NCI-H2081 treated with DMSO at 0.1 percent for 48 hours (cell line): ENCODE data around the gene LPCAT1.
"Not testable (repeated sequence)": the region's sequence is repeated elsewhere in the genome, so short reads cannot be mapped to it uniquely, and the experiment has no call there.

Experiments
- DNase-seq: peaks from one replicate; lab custom pipeline; 2025; lab: John Stamatoyannopoulos, UW

Gene LPCAT1

DNA sequence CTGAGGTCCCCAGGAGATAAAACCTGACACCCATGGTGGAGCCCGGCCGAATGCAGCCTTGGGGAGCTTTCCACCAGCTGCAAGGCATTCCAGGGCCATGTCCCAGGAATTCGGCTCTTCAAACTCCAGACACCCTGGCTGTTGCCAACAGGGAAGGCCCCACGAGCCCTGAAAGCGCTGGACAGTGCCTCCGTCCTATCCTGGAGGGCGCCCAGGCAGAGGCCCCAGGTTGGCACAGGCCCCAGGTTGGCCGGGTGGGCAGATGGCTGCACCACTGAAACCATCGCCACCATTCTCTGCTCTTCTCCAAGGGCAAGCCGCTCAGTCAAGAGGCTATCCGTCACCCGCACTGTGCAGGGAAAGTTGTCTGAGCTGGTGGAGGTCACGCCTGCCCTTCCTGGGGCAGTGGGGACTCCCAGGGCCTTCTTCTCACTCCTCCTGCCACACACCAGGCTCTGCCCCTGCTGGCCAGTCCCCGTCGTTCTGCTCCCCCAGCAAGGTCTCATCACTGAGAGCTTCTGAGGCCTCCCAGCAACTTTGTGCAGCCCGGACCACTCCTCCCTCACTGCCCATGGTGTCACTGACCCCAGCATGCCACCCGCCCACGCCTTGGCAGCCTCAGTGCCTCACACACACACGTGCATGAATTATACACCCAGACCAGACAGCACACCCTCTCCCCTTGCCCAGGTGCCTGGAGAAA lies 99.7 kb downstream of the LPCAT1 start:
- no peak for DNase-seq

DNA sequence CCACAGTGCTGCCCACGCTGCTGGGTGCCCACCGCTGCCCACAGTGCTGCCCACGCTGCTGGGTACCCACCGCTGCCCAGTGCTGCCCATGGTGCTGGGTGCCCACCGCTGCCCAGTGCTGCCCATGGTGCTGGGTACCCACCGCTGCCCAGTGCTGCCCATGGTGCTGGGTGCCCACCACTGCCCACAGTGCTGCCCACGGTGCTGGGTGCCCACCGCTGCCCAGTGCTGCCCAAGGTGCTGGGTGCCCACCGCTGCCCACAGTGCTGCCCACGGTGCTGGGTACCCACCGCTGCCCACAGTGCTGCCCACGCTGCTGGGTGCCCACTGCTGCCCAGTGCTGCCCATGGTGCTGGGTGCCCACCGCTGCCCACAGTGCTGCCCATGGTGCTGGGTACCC lies 101.2 kb downstream of the LPCAT1 start:
- not testable (repeated sequence) for DNase-seq

DNA sequence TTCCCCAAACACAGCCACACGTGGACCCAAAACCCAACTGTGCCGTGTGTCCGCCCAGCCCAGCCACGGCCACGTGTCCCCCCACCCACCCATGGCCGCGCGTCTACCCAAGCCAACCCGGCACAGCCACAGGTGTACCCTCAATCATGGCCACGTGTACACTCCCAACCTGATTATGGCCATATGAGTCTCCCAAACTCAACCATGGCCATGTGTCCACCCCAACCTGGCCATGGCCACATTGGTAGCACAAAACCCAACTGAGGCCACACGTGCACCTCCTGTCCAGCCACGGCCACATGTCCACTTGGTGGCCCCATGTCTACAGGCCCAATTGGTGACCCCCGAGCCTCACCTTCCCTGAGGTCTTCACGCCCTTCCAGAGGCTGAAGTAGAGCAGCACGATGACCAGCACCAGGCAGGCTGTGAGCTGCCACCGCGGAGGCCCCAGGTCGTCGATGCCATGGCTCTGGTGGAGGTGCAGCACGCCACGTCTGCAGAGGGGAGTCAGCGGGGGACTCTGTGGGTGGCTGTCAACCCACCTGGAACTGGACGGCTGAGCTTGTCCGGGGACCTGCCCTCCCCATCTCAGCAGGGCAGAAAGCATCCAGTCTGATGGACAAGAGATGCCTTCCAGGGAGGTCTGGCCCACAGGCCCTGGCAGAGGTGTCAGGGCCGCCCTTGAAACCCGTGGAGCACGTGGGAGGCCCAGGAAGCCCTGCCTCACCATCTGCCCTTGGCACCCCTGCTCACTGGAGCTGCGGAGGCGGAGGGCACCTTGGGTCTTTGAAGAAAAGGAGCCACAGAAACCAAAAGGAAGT lies 102.0 kb downstream of the LPCAT1 start:
- DNase-seq = no peak

DNA sequence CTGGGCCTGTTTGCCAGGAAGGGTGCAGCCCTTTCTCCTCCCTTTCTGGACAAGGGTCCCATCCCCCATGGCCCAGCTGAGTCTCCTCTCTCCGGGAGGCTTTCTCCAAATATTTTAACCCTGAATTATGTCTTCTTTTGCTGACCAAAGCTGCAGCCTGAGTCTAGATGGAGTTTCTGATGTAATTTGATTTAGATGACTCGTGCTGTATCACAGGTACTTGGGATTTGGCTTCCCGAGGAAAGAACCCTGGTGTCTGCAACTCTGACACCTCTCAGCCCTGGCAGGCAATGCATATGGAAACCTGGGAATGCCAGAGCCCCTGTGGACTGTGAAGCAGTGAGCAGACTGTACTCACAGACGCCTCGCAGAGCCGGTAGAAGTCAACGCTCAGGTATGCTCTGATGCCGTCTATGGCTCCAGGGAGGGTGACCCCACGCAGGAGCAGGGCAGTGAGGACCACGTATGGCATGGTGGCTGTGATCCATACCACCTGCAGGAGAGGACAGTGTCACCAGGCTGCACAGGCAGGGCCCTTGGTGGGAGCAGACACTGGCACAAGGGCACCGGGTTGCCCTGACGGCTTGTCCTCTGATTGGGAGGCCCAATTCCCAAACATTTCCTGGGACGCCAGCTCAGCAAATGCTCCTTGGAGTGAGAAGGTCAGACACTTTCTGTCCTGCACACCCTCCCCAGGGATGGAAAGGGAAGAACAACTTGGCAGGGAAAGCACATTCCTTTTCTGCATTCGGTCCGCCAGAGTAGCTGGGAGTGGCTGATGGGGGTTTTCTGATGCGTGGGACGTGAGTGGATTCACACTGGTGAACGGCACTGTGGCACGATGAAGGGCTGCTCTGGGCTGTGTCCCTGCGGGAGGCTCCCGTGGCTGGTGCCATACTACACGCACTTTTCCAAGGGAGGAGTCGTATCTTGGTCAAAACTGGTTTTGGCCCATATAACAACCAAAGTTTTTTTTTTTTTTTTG lies 103.3 kb downstream of the LPCAT1 start:
- no peak for DNase-seq

DNA sequence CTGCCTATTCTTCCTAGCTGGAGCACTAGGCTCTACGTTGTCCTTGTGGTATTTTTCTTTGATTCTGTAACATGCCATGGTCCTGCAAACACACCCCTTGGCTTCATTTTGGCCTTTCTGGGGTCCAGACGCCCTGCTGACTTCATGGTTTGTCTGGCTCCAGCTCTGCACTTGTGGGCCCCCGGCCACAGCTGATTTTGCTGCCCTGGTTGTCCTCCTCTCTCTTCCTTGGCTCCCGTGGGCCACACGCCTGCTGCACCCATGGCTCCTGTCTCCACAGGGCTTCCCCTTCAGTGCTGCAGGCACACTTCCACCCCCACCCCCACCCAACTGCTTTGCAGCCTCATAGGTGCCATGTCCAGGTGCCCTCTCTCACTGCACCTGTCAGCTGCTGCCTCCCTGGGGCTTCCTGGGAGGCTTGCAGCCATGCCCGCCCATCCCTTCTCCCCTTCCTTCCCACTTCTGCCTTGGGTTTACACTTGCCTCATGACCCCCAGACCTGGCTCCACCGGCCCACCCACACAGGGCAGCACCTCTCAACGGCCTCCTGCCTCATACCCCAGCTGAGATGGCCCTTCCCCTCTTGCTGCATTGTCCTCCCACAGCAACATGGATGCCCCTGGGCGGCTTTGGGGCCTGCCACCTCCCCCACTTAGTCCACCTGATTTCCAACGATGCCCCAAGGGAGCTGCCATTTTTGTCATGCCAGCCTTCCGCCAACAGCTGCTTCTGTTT lies 104.1 kb downstream of the LPCAT1 start:
- DNase-seq = no peak

DNA sequence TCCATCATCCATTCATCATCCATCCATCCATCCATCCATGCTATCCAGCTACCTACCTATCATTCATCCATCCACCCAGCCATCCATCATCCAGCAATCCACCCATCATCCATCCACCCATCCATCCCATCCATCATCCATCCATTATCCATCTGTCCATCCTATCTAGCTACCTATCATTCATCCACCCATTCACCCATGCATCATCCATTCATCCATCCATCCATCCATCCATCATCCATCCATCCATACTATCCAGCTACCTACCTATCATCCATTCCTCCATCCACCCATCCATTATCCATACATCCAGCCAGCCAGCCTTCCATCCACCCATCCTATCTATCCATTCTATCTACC lies 104.9 kb downstream of the LPCAT1 start:
- DNase-seq = no peak

DNA sequence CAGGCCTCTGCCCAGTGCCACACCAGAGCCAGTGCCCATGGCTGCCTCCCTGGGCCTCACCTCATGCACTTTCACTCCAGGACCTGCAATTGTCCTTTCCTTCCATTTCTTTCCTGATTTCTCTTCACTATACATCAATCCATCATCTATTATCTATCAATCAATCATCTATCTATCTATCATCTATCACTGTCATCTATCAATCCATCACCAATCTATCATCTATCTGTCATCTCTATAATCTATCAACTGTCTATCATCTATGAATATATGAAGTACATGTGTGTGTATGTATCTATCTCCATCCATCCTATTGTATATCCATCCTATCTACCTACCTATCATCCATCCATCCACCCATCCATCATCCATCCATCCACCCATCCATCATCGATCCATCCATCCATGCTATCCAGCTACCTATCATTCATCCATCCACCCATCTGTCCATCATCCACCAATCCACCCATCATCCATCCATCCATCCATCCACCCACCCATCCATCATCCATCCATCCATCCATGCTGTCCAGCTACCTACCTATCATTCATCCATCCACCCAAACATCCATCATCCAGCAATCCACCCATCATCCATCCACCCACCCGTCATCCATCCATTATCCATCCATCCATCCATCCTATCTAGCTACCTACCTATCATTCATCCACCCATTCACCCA lies 105.4 kb downstream of the LPCAT1 start:
- DNase-seq = no peak

DNA sequence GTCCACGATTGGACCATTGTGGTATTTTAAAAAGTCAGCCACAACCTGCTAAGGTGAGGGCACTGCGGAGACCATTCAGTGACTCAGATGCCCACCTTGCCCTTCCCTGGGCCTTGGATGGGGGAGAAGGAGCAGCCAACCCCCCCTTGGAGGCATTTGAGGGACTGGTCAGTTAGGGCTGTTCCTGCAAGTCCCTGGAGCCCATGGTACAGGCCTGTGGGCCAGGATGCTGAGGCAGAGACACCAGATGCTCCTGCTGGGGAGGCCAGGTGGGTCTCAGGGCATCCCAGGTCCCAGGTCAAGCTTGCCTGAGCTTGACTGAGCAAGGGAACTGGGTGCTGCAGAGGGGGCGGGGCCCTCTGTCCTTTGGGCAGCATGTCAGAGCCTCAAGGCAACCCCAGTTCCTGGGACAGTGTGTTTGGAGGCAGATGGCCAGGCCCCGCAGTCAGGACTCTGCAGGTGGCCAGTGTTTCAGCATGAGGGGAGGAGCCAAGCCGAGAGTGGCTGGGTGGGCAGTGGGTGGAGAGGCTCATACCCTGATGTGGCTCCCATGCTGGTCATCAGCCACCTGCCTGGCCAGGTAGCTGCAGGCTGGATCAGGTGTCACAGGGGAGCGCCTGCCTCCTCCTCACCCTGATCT lies 106.1 kb downstream of the LPCAT1 start:
- DNase-seq = no peak

DNA sequence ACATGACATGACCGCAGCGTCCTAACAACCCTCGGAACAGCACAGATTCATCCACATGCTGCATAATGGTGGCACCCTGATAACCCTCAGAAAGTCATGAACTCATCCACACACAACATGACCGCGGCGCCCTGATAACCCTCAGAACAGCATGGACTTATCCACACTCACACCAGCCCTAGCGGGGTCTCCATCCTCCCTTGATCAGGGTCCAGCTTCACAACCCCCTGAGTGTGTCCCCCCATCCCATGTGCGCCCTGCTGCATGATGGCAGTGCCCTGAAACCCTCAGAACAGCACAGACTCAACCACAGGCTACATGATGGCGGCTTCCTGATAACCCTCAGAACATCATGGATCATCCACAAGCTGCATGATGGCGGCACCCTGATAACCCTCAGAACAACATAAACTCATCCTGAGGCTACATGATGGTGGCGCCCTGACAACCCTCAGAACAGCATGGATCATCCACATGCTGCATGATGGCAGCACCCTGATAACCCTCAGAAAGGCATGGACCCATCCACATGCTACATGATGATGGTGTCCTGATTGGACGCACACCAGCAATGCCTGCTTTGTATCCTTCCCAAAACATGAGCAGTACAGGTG lies 106.8 kb downstream of the LPCAT1 start:
- no peak for DNase-seq

DNA sequence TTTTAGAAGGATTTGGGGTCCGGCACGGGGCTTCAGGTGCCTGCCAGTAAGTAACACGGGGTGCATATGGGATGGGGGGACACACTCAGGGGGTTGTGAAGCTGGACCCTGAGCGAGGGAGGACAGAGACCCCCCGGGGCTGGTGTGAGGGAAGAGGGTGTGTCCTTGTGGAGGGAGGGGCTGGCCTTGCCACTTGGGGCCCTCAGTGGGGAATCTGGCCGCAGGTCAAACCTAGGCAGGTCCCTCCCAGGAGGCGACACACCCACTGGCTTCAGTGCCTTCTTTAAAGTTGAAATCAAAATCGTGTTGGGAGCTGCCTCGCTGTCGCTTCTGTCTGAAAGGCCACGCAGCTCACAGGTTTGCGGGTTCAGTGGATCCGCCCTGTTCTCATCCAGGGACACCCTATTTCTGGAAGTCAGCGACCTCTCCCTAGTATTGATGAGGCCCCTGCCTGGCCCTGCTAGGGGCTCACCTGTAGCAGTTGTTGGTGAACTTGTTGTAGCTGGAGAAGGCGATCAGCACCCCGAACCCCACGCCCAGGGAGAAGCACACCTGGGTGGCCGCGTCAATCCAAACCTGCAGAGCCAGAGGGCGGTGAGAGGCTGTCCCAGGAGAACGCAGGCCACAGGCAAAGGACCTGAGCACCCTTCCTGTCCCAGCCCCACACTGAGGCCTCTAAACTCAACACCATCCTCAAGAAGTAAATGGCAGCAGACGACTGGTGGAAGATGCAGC lies 108.0 kb downstream of the LPCAT1 start:
- DNase-seq = no peak

DNA sequence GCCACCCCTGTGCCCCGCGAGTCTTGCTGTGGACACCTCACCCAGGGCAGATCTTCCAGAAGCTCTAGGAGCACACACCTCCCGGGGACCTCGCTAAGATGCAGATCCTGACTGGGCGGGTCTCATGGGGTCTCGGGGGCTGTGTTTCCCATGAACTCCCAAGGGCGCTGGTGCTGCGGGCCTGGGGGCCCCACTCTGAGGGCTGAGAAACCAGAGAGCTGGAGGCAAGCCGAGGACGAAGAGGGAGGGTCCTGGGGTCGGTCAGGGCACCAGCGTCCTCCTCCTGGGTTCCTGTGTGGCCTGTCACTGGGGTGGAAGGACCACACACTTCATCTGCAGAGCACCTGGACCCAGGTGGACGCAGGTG lies 108.7 kb downstream of the LPCAT1 start:
- DNase-seq = no peak

DNA sequence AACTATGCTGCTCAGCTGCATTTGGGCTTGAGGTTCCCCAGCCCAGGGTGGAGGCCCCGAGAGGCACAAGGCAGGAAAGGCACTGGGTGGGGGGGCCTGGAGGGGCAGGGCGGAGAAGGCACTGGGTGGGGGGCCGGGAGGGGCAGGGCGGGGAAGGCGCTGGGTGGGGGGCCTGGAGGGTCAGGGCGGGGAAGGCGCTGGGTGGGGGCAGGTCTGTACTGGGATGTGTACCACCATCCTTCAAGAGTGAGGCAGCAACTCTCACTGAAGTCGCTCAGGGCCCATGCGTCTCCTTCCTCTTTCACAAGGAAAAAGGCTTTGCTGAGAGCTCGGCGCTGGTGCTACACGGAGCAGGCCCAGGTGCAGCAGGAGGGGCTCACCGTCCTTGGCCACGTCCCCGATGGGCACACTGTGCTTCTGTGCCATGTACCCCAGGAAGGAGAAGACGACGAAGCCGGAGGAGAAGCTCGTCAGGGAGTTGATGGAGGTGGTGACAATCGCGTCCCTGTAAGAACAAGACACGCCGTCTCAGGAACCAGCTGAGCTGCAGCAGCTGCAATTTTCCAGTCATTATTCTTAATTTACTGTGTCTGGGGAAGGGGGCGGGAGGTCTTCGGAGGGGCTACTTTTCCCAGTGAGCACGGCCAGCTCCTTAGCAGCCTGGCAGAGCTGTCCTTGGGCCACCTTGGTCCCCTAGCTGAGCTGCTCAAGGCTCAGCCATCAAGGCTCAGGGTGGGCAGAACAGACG lies 109.3 kb downstream of the LPCAT1 start:
- DNase-seq = no peak

DNA sequence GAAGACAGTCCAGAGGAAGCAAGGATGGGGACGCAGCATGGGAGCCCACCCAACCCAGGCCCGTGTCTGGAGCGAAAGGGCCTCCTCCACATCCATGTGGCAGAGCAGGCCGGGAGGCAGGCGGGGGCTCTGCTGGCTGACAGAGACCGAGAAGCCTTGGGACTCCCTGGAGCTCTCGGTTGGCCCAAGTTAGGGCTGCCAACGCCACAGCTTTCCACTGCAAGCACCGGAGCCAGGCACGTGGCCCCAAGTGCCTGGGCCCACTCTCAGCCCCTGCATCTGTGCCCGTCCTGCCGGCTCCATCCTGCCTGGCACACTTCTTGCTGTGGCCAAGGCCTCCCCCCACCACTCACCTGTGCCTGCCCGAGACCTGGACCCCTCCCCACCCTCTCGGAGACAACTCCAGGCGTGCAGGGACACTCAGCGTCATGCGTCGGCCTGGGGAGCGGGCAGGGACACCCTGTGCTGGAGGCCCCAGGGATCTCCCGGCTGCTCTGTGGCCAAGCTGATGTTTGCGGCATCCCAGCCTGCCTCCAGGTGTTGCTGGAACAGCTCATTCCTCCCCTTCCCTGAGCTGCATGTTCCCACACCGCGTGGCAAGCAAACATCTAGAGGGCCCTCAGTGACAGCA lies 110.0 kb downstream of the LPCAT1 start:
- DNase-seq = no peak

DNA sequence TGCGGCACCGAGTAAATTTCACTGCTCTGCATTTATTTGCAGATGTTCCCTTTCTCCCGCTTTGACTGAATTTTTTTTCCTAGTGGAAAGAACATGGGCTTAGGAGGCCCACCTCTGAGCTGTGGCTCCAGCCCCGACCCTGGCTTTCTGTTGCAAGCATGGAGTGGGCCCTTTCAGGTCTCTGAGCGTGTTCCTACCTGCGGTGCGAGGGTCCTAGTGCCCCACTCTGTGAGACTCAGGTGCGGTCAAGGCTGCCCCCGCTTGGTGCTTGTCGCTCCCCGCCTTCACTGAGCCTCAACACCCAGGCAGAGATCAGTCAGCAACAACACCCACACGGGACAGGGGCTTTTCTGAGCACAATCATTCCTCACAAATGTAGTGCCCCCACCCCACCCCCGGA lies 110.5 kb downstream of the LPCAT1 start:
- DNase-seq = no peak

DNA sequence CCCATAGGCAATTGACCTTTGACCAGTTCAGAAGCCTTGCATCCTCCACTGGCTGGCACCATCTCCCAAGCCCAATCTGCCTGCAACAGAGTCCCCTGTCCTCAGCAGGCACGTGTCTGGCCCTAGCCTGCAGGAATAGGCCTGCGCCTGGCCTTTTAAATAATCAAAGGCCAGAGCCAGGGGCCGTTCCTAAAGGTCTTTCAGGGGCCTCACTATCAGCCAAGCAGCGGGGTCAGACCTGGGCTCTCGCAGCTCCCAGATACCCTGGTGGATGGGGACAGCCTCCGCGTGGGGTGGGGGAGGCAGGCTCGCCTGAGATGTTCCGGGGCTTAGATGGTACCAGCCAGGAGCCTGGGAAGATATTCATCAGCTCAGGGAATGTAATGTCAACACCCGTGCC lies 111.1 kb downstream of the LPCAT1 start:
- no peak for DNase-seq

DNA sequence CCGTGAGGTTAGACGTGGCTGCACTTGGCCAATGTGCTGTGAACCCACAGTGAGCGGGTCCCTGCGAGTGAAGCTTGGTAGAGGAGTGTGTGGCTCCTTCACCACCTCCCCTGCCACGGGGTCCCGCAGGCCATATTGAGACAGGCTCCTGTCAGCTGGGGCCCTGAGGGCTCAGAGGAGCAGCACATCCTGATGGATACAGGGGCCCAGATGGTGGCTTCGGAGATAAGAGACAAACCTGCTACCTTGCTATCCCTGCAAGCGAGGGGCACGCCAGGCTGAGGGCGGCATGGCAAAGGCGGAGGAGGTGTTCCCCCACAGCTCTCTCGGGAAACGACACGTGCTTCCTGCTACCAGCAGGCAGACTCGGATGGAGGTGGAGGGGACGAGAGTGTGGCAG lies 111.6 kb downstream of the LPCAT1 start:
- no peak for DNase-seq
